Measurements from ENCODE around the gene MTMR2.
A peak's percentile ranks its signal among the peaks of the same experiment; 100 is the strongest.

Gene MTMR2

GRCh38 chr11:95796501-95796900 is 127.4 kb downstream of the MTMR2 start:
- no peak for DNase-seq (ENCODE audit: low read depth in 2 of 2)
- TF ChIP-seq CTCF (IDR thresholded peaks at IDR 0.05; ENCODE audit: low read depth, low read length) = no peak
- H3K4me3 ChIP-seq (replicated peaks in 1 of 2; ENCODE audit: low read depth in 2 of 2, low read length in 2 of 2) = no peak overlapping the region

GRCh38 chr11:95795627-95796295 is 128.1 kb downstream of the MTMR2 start:
- no peak overlapping the region for H3K4me3 ChIP-seq (replicated peaks in 1 of 2; ENCODE audit: low read depth in 2 of 2, low read length in 2 of 2)
- no peak for TF ChIP-seq CTCF (IDR thresholded peaks at IDR 0.05; ENCODE audit: low read depth, low read length)
- DNase-seq (ENCODE audit: low read depth in 2 of 2) = no peak

- no peak for TF ChIP-seq CTCF (IDR thresholded peaks at IDR 0.05; ENCODE audit: low read depth, low read length)
- DNase-seq (ENCODE audit: low read depth in 2 of 2) = no peak
- H3K4me3 ChIP-seq (replicated peaks in 1 of 2; ENCODE audit: low read depth in 2 of 2, low read length in 2 of 2) = no peak overlapping the region
Observed at GRCh38 chr11:95794086-95794485, 129.8 kb downstream of the MTMR2 start.

- TF ChIP-seq CTCF (IDR thresholded peaks at IDR 0.05; ENCODE audit: low read depth, low read length) = no peak
- H3K4me3 ChIP-seq (replicated peaks in 1 of 2; ENCODE audit: low read depth in 2 of 2, low read length in 2 of 2) = no peak overlapping the region
- DNase-seq (ENCODE audit: low read depth in 2 of 2) = peak in 1 of 2 donors; percentile 4
Observed at GRCh38 chr11:95793116-95793515, 130.8 kb downstream of the MTMR2 start.

GRCh38 chr11:95792700-95793099 is 131.2 kb downstream of the MTMR2 start:
- no peak for TF ChIP-seq CTCF (IDR thresholded peaks at IDR 0.05; ENCODE audit: low read depth, low read length)
- H3K4me3 ChIP-seq (replicated peaks in 1 of 2; ENCODE audit: low read depth in 2 of 2, low read length in 2 of 2) = no peak overlapping the region
- no peak for DNase-seq (ENCODE audit: low read depth in 2 of 2)

GRCh38 chr11:95792200-95792599 is 131.7 kb downstream of the MTMR2 start:
- no peak for TF ChIP-seq CTCF (IDR thresholded peaks at IDR 0.05; ENCODE audit: low read depth, low read length)
- no peak for DNase-seq (ENCODE audit: low read depth in 2 of 2)
- H3K4me3 ChIP-seq (replicated peaks in 1 of 2; ENCODE audit: low read depth in 2 of 2, low read length in 2 of 2) = no peak overlapping the region

- DNase-seq (ENCODE audit: low read depth in 2 of 2) = no peak
- H3K4me3 ChIP-seq (replicated peaks in 1 of 2; ENCODE audit: low read depth in 2 of 2, low read length in 2 of 2) = peak overlapping the region; percentile 88 to 97
- no peak for TF ChIP-seq CTCF (IDR thresholded peaks at IDR 0.05; ENCODE audit: low read depth, low read length)
Observed at GRCh38 chr11:95791709-95792033, 132.2 kb downstream of the MTMR2 start.
